Measurements from ENCODE around the gene MUCL1.
"Not testable (repeated sequence)": the region's sequence is repeated elsewhere in the genome, so short reads cannot be mapped to it uniquely, and the experiment has no call there.

MUCL1 gene, protein sequence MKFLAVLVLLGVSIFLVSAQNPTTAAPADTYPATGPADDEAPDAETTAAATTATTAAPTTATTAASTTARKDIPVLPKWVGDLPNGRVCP

DNA sequence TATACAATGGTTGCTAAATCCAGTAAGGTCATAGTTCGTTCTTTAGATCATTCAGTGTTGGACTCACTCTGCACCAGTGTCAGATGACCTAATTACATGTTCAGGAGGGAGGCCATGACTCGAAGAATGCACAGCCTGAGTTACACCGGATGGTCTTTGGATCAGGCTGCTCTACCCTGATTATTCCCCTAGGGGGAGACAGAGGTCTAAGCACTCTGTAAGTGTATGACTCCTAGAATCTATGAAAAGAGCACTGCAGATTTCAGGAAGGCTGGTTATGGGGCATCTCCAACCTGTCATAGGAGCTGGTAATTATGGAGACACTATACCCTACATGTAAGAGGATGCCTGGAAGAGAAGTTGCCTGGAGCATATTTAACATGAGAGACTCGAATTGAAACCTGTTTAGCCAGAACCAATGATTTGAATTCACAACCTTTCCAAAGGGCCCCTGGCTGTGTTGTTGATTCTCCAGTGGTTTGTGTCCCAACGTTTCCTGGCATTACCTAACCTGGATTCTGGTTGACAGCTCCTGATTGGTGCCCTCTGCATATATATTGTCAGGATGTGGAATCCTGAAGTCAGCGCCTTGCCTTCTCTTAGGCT lies at the start of gene MUCL1:
Gene MUCL1 (plus strand): TSS at position 584 of the 606 bp plus-strand sequence. CDS start 67 bp downstream, outside the sequence.
- DNase-seq (ENCODE audit: low read depth), result peak; percentile 9

DNA sequence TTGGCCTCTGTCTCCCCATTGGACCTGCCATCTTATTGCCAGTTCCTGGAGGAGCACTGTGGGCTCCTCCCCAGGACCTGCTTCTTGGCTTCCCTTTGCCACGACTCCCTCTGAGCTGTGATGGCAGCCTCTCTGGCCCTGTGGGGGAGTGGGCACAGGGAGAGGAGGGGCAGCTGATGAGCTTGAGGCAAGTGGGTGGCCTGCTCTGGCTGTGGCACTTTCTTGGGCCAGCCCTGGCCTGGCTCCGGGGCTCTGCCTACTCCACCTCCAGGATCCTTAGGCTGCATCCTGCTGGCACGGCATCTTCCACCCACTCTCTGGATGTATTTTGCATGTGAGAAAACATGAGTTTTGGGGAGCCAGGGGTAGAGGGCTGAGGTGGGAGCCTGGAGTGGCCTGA lies 32.6 kb upstream of the MUCL1 start:
- DNase-seq (ENCODE audit: low read depth), result no peak

DNA sequence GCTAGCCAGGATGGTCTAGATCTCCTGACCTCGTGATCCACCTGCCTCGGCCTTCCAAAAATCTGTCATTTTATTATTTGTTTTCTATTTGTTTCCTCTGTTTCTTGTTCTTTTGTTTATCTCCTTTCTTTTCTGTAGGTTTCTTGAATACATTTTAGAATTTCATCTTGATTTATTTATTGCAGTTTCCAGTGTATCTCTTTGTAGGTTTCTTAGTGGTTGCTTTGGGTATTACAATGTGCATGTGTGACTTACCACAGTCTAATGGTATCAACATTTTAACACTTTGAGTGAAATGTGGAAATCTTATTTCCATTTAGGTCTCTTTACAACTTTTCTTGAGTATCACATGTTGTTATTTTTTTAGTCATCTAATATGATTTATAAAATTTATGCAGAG lies 29.9 kb upstream of the MUCL1 start:
- DNase-seq (ENCODE audit: low read depth), result no peak

DNA sequence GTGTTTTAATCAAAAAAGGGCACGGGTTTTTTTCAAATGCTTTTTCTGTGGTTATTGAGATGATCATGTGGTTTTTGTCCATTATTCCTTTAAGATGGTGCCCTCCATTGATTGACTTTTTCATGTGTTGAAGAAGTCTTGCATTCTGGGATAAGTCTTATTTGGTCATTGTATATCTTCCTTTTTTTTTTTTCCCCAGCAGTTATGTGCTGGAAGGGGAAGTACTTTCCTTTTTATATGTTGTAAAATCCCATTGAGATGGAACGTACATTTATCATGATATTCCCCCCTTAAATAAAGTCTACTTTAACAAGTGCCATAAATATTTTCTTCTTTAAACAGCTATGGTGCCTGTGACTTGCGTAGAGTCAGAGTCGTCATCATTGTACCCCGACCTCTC lies 24.8 kb upstream of the MUCL1 start:
- DNase-seq (ENCODE audit: low read depth), result no peak

DNA sequence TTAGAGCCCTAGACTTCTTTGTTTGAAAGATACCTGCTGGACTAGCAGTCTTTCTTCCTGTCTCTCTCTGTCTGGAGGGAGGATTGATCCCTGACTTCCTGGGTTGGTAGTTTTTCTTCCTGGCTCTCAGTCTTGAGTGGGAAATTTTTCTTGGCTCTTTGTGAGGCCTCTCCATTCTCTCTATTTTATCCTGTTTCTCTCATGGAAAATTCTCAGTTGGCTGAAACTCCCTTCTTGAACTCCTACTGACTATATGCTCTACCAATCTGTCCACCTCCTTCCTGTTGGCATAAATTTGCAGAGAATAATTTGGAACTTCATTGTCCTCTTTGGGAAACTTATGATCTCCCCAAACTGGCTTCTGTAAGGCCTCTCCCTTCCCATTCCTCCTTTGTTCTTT lies 24.1 kb upstream of the MUCL1 start:
- no peak for DNase-seq (ENCODE audit: low read depth)

DNA sequence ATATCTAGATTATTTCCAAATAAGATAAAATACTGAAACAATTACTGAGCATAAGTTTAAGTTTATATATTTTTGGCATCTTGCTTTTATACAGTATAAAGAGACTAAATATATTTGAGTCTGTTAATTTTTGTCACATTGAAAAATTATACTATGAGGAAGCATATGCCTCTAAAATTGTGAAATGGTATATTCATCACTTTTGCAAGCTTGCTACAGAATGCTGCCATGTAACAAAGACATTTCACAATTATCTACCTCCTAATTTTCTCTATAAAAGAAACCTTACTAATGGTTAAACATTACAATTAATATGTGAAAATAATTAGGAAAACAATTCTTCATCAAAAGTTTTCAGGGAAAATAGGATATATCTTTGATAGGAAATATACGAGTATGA lies 22.7 kb upstream of the MUCL1 start:
- DNase-seq (ENCODE audit: low read depth), result no peak

DNA sequence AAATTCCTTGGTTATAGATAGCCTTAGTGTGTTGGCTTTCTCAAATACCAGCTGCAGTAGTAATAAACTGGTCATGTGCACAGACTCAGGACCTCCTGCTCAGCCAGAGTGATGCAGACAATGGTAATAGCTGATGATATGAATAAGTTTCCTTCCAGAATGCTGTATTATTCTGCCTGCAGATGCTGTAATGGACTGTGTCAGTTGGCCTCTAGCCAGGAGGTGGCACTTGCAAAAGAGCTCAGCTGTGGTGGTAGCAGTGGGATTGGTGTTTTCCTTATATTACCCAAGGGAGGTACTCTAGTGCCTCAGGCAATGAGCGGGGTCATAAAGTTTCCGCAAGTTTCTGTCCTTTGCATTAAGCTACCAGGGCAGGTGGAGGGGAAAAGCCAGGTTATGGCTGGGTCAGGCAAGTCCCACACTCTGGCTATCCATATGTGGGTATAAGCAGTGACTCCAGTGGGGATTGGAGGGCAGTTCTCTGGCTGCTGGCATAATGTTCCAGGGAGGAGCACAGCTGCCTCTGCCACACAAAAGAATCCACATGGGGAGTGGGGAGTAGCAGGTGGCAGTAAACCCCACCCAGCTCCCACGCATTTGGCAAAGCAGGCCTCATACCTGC lies 14.0 kb upstream of the MUCL1 start:
- DNase-seq (ENCODE audit: low read depth), result no peak

DNA sequence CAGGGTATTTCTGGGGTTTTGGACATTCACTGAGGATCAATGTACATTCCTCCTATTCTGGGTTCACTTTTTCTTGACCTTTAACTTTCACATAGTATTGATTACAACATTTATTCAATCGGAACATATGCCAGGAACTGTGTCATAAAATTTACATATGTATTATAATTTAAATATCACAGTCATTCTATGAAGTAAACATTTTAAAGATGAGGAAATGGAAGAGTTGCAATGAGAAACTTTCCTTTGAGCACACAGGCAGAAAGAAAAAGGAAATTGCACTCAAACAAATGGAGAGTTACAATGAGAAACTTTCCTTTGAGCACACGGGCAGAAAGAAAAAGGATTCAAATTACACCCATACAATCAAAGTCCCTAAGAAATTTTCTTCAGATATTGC lies 3.1 kb downstream of the MUCL1 start:
- no peak for DNase-seq (ENCODE audit: low read depth)

DNA sequence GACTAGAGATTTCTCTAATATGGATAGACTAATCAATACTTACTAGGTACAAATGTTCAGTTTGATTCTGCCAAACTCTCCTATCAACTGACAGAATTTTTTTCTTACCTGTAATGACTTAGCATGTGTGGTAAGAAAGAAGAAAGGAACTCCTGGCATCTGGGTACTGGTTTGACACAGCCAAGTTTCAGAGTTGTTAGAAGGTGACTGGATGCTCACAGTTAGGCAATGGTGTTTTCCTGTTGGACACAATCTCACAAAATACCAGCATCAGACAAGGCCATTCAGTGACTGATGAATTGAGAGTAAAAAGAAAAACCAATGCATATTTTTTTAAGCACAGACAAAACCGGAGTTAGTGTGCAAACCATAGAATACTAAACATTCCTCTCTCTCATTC lies 4.2 kb downstream of the MUCL1 start:
- no peak for DNase-seq (ENCODE audit: low read depth)

DNA sequence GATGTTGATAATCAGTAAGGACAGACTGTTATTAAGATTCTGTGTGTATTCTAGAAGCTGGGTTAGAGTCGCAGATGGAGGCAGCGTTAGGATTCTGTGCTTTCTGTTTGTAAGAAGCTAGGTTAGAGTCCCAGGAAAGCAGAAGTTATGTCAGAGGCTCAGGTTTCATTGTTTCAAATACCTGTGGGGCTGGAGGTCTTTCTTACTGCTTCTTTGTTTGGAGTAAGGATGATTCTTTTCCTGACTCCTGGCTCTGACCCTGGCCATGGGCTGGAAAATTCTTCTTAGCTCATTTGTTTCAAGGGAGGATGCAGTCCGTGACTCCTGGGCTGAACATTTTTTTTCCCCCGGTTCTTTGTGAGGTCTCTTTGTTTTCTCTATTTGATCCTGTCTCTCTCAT lies 5.2 kb downstream of the MUCL1 start:
- DNase-seq (ENCODE audit: low read depth), result no peak

DNA sequence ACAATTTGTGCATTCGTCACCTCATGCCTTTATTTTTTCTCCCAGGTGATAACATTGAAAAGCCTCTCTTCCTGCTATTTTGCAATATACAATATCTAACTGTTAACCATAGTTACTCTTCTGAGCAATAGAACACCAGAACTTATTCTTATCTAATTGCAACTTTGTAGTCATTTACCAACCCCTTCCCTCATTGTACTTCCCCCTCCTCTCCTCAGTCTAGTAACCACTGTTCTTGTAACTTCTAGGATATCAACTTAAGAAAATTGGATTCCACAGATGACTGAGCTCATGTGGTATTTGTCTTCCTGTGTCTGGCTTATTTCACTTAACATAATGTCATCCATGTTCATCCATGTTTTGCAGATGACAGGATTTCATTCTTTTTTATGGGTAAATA lies 7.6 kb downstream of the MUCL1 start:
- DNase-seq (ENCODE audit: low read depth), result no peak

DNA sequence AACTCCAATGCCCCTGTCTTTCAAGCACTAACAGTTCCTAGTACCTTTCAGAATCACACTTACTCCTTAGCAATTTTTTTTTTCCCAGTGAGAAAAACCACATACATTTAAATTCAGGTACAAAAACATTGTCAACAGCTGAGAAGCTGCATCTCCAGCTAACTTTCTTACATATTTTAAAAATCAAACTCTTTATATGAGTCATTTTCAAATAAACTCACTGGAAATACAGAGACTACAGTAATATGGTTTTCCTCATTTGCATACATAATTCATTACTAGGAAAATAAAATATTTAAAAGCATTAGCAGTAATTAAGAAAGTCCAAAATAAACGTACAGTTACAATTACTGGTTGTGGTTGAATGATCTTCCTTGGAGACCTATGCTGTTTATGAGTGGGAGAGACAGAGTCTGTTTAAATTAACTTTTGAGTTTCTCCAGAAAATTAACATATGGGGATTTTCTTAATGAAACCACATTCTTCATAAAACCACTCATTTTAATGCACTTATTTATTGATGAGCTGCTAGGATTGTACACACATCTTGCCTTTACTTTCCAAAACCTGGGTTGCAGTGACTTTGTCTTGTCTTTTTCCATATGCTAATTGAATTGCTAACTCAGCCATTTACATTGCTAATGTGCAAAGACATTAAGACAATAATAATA lies 9.8 kb downstream of the MUCL1 start:
- no peak for DNase-seq (ENCODE audit: low read depth)

DNA sequence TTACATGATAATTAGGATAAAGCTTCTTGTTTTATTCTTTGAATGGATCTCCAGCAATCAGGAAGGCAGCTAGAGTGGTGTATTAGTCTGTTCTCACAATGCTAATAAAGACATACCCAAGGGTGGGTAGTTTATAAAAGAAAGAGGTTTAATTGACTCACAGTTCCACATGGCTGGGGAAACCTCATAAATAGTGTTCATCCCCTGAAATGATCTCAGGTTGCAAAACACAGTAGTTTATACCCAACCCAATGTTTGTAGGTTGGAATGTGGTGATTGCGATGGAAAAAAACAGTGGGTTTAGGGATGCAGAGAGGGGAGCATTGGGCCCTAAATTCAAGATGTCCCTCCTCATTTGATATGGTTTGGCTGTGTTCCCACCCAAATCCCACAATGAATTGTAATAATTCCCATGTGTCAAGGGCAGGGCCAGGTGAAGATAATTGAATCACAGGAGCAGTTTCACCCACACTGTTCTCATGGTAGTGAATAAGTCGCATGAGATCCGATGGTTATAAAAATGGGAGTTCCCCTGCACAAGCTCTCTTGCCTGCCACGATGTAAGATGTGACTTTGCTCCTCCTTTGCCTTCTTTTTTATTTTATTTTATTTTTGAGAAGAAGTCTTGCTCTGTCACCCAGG lies 11.5 kb downstream of the MUCL1 start:
- no peak for DNase-seq (ENCODE audit: low read depth)

DNA sequence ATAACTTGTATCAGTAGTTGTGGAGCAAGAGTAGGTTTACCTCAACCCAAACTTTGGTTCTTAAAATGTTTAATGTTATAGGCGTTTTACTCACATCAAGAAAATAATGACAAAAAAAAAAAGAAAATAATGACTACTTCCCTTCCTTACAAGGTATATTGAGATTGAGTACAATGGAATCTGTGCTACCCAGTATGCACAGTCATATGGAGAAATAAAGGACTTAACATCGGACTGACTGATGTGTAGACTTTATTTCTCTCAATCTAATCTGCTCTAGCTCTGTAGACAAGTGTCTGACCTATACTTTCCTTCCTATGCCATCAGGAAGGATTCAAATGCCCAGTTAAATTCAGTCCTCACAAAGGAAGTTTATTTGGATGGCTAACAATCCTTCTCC lies 14.4 kb downstream of the MUCL1 start:
- no peak for DNase-seq (ENCODE audit: low read depth)

DNA sequence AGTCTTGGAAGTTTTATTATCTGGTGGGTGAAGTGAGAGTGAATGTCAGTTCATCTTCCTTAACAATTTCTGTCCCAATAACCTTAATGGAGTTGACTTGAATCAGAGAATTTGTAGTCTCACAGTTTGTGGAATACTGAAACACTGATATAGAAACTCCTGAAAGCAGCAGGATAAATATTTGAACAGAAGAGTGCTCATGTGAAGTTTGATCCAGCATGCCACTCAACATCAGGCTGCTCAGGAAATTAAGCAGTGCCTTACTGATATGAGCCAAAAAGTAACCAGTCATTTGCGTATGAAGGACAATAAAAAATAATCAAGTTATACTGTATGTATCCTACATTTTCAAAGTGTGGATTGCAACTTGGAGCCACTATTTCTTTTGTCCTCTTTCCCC lies 15.7 kb downstream of the MUCL1 start:
- no peak for DNase-seq (ENCODE audit: low read depth)

DNA sequence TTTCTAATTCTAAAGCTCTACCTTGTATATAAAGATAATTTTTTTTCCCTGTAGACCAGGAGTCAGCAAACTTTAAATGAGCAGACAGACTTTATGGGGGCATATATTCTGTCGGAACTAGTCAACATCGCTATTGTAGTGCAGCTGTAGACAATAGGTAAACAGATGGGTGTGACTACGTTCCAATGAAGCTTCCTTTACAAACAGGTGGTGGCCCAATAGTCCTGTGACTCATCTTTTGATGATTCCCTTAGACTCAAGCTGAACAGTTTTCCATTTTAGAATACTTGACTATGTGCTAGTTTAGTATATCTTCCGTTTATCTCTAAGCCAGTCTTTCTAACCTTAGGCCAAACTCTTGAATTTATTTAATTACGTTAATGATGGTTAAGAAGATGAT lies 16.3 kb downstream of the MUCL1 start:
- DNase-seq (ENCODE audit: low read depth), result no peak

DNA sequence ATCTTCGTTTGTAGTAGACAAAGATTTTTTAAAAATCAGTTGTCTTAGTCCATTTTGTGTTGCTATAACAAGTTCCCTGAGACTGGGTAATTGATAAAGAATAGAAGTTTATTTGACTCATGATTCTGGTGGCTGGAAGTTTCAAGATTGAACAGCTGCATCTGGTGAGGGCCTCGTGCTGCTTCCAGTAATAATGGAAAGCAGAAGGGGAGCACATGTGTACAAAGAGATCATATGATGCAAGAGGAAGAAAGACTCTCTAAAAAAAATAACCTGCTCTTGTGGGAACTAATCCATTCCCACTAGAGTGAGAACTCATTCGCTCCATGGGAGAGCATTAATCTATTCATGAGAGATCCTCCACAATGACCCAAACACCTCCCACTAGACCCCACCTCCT lies 24.8 kb downstream of the MUCL1 start:
- DNase-seq (ENCODE audit: low read depth), result no peak

DNA sequence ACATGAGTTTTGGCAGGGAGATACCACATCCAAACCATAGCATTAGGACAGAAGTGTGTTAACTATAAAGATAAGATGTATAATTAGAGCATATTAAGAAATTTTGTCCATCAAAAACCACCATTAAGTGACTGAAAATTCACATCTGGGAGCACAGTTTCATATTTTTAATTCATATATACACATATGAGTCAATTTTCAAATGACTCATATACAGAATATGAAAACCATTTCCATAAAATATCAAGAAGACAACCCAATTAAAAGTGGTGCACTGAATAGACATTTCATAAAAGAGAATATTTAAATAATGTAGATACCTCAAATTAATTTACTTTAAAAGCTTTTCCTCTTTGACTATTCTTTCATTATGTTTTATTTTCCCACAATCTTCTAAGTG lies 25.3 kb downstream of the MUCL1 start:
- no peak for DNase-seq (ENCODE audit: low read depth)

DNA sequence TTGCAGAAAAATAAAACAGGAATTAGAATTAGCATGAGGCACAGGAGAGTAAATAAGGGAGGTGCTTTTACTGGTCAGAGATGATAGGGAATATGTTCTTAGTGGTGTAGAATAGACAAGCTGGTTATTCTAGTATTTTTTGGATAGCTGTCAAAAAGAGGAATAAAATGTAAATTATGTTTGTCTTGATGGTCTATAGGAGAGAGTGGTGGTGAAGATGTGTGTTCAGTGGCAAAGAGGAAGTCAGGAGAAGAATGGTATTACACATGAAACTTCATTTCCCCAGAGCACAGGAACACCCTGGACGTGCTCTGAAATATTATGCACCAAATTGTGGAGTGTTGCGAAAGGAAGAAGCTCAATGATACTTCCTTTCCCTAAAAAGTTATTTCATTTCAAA lies 27.8 kb downstream of the MUCL1 start:
- no peak for DNase-seq (ENCODE audit: low read depth)

DNA sequence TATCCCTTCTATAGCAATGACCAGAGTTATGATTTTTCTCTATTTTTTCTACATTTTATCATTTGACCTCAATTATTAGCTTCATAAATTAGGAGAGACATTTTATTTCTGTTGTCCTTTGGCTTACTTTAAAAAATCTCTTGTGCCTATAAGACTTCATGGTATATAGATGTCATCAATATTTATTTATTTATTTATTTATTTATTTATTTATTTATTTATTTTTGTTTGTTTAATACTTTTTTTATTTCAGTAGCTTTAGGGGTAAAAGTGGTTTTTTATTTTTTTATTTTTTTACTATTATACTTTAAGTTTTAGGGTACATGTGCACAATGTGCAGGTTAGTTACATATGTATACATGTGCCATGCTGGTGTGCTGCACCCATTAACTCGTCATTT lies 28.3 kb downstream of the MUCL1 start:
- not testable (repeated sequence) for DNase-seq (ENCODE audit: low read depth)

DNA sequence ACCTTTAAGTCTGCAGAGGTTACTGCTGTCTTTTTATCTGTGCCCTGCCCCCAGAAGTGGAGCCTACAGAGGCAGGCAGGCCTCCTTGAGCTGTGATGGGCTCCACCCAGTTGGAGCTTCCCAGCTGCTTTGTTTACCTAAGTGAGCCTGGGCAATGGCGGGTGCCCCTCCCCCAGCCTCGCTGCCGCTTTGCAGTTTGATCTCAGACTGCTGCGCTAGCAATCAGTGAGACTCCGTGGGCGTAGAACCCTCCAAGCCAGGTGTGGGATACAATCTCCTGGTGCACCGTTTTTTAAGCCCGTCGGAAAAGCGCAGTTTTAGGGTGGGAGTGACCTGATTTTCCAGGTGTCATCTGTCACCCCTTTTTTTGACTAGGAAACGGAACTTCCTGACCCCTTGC lies 34.1 kb downstream of the MUCL1 start:
- not testable (repeated sequence) for DNase-seq (ENCODE audit: low read depth)

DNA sequence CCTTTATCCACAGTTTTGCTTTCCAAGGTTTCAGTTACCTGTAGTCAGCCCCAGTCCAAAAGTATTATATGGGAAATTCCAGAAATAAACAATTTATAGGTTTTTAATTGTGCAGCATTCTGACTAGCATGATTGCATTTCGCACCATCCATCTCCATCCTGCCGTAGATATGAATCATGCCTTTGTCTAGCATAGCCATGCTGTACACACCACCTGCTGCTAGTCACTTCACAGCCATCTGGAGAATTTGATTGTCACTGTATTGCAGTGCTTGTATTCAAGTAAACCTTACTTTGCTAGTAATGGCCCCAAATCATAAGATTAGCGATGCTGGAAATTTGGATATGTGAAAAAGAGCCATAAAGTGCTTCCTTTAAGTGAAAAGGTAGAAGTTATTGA lies 36.0 kb downstream of the MUCL1 start:
- DNase-seq (ENCODE audit: low read depth), result no peak
